PC-3 (cell line): ENCODE results near the gene RAD23A.

Experiments
- EZH2 ChIP-seq: fragments of 300-600 bp; sonication (generic); IDR thresholded peaks from one replicate; pipeline ENCODE4 v1.6.1; 2017; ENCODE audit warnings: antibody characterized with exemption, mild to moderate bottlenecking, low read length; ENCODE audit not compliant: unreplicated experiment
- TF ChIP-seq, protein P1 (sequence below): fragments of 300-600 bp; sonication (generic); conservative IDR thresholded peaks from 2 replicates; pipeline ENCODE4 v1.5.1; 2017; ENCODE audit warnings: antibody characterized with exemption, low read depth, mild to moderate bottlenecking, low read length

DNA sequence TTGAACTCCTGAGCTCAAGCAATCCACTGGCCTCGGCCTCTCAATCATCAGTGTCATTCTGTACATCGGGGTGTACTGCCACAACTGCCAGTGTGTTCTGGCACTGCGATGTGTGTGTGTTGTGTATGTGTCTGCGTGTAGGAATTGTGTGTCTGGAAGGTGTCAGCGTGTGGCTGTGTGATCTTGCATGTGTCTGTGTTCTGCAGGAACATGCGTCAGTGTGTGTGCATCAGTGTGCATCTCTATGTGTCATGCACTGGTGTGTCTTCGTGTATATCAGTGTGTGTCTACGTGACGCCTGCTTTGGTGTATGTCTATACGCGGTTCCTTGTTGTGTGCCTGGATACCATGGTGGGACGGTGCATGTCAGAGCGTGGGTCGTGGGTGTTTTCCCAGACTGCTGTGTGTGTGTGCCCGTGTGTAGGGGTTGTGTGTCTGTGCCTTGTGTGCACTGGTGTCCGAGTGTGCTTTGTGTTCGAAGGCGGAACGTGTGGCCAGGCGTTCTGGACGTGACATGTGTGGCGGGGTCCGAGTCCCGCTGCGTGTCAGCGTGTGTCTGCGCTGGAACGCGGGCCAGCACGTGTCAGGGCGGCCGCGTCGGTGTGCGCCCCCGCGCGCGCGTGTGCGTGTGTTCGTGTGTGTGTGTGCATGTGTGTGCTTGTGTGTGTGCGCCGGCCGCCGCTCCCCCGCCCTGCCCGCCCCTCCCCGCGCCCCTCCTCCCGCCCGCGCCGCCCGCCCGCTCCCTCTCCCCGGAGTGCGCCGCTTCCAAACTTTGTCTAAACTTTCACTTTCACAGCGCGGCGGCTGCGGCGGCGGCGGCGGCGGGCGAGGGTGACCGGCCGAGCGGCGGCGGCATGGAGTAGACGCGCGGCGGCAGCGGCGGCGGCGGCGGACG is 49.3 kb downstream of the RAD23A start, which contains the start of gene NFIX:
- TF ChIP-seq, protein P1, sequence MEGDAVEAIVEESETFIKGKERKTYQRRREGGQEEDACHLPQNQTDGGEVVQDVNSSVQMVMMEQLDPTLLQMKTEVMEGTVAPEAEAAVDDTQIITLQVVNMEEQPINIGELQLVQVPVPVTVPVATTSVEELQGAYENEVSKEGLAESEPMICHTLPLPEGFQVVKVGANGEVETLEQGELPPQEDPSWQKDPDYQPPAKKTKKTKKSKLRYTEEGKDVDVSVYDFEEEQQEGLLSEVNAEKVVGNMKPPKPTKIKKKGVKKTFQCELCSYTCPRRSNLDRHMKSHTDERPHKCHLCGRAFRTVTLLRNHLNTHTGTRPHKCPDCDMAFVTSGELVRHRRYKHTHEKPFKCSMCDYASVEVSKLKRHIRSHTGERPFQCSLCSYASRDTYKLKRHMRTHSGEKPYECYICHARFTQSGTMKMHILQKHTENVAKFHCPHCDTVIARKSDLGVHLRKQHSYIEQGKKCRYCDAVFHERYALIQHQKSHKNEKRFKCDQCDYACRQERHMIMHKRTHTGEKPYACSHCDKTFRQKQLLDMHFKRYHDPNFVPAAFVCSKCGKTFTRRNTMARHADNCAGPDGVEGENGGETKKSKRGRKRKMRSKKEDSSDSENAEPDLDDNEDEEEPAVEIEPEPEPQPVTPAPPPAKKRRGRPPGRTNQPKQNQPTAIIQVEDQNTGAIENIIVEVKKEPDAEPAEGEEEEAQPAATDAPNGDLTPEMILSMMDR = no peak
- TF ChIP-seq EZH2 = no peak
